HG03175 (cell line): ENCODE results near the gene ASB1.

Source experiments
- ATAC-seq: cut with Tn5 transposase; IDR thresholded peaks from one replicate; pipeline ENCODE4 v1.9.1; 2021; ENCODE audit warnings: mild to moderate bottlenecking, moderate library complexity; ENCODE audit not compliant: unreplicated experiment

Gene ASB1

GRCh38 chr2:238489431-238489830 lies 62.7 kb downstream of the ASB1 start:
- no peak for ATAC-seq

- ATAC-seq: no peak
These were observed 63.2 kb downstream of the ASB1 start for GRCh38 chr2:238489896-238490295.

GRCh38 chr2:238492840-238493239 lies 66.1 kb downstream of the ASB1 start:
- no peak for ATAC-seq

- no peak for ATAC-seq
These were observed 66.7 kb downstream of the ASB1 start for GRCh38 chr2:238493411-238493810.

- no peak for ATAC-seq
These were observed 67.3 kb downstream of the ASB1 start for GRCh38 chr2:238493880-238494572.

- ATAC-seq: no peak
These were observed 67.8 kb downstream of the ASB1 start for GRCh38 chr2:238494573-238494961.

GRCh38 chr2:238495422-238495821 lies 68.7 kb downstream of the ASB1 start:
- ATAC-seq: no peak

GRCh38 chr2:238496756-238497609 lies 70.3 kb downstream of the ASB1 start:
- ATAC-seq: no peak

GRCh38 chr2:238497610-238498005 lies 70.9 kb downstream of the ASB1 start:
- no peak for ATAC-seq

GRCh38 chr2:238498188-238498587 lies 71.5 kb downstream of the ASB1 start:
- ATAC-seq: no peak

GRCh38 chr2:238498691-238499295 lies 72.1 kb downstream of the ASB1 start:
- ATAC-seq: no peak

GRCh38 chr2:238499731-238500580 lies 73.2 kb downstream of the ASB1 start:
- ATAC-seq: no peak

- ATAC-seq: no peak
These were observed 74.6 kb downstream of the ASB1 start for GRCh38 chr2:238501311-238501710.
